H9 (cell line): ENCODE results near the gene RPS28. TPM values are rescaled to one million over a fixed set of nuclear protein-coding genes. Genes with fewer than 3 reads are reported as not detected.

ENCODE experiments used
- DNase-seq: peaks from one replicate; pipeline ENCODE4 v3.0.0-alpha.2; 2017
- H2AFZ ChIP-seq: one replicate; pipeline ENCODE4 v1.6.1; 2013; ENCODE audit warnings: mild to moderate bottlenecking, low read length, control low read depth, moderate library complexity
- H2AK5ac ChIP-seq: 2 replicates; pipeline ENCODE4 v1.6.1; 2013; ENCODE audit warnings: low read length, control low read depth, mixed read lengths; ENCODE audit not compliant: insufficient read length
- H2BK120ac ChIP-seq: one replicate; pipeline ENCODE4 v1.6.1; 2013; ENCODE audit warnings: low read depth, mild to moderate bottlenecking, low read length, control low read depth, inconsistent platforms; ENCODE audit not compliant: poor library complexity, severe bottlenecking
- H2BK12ac ChIP-seq: 2 replicates; pipeline ENCODE4 v1.6.1; 2013; ENCODE audit warnings: low read length, control low read depth, mixed read lengths, low read depth; ENCODE audit not compliant: insufficient read length
- H2BK15ac ChIP-seq: 2 replicates; pipeline ENCODE4 v1.6.1; 2013; ENCODE audit warnings: low read depth, low read length, control low read depth
- H2BK20ac ChIP-seq: one replicate; pipeline ENCODE4 v1.6.1; 2013; ENCODE audit warnings: low read depth, mild to moderate bottlenecking, low read length, control low read depth, inconsistent platforms; ENCODE audit not compliant: poor library complexity, severe bottlenecking
- H2BK5ac ChIP-seq: 2 replicates; pipeline ENCODE4 v1.6.1; 2013; ENCODE audit warnings: low read length, control low read depth, mixed read lengths; ENCODE audit not compliant: insufficient read length
- H3K14ac ChIP-seq: 2 replicates; pipeline ENCODE4 v1.6.1; 2013; ENCODE audit warnings: low read length, control low read depth; ENCODE audit not compliant: insufficient read depth
- H3K18ac ChIP-seq: 2 replicates; pipeline ENCODE4 v1.6.1; 2013; ENCODE audit warnings: low read depth, mild to moderate bottlenecking, mixed read lengths, low read length, control low read depth; ENCODE audit not compliant: insufficient read length
- H3K23ac ChIP-seq: 2 replicates; pipeline ENCODE4 v1.6.1; 2013; ENCODE audit warnings: low read length, control low read depth, mixed read lengths, low read depth; ENCODE audit not compliant: insufficient read length
- H3K23me2 ChIP-seq: 2 replicates; pipeline ENCODE4 v1.6.1; 2013; ENCODE audit warnings: low read depth, mild to moderate bottlenecking, mixed read lengths, low read length, control low read depth; ENCODE audit not compliant: insufficient read length, poor library complexity, severe bottlenecking
- H3K27ac ChIP-seq: 2 replicates; pipeline ENCODE4 v1.5.1; 2013; ENCODE audit warnings: low read length, control low read depth, mixed read lengths, low read depth; ENCODE audit not compliant: insufficient read length
- H3K27me3 ChIP-seq: 2 replicates; pipeline ENCODE4 v1.6.1; 2013; ENCODE audit warnings: low read length, control low read depth, inconsistent platforms; ENCODE audit not compliant: insufficient read depth
- H3K4ac ChIP-seq: 2 replicates; pipeline ENCODE4 v1.6.1; 2013; ENCODE audit warnings: low read depth, mild to moderate bottlenecking, control low read depth, inconsistent platforms, low read length, moderate library complexity
- H3K4me1 ChIP-seq: 2 replicates; pipeline ENCODE4 v1.6.1; 2013; ENCODE audit warnings: low read length, control low read depth, inconsistent platforms; ENCODE audit not compliant: insufficient read depth
- H3K4me2 ChIP-seq: 2 replicates; pipeline ENCODE4 v1.6.1; 2013; ENCODE audit warnings: low read length, control low read depth, mixed read lengths; ENCODE audit not compliant: insufficient read length, insufficient read depth
- H3K56ac ChIP-seq: 2 replicates; pipeline ENCODE4 v1.6.1; 2013; ENCODE audit warnings: low read depth, mild to moderate bottlenecking, mixed read lengths, low read length, control low read depth; ENCODE audit not compliant: insufficient read length
- H3K79me1 ChIP-seq: 2 replicates; pipeline ENCODE4 v1.6.1; 2013; ENCODE audit warnings: low read depth, mild to moderate bottlenecking, moderate library complexity, low read length, control low read depth, inconsistent platforms; ENCODE audit not compliant: insufficient read depth, poor library complexity, severe bottlenecking
- H3K79me2 ChIP-seq: 2 replicates; pipeline ENCODE4 v1.6.1; 2013; ENCODE audit warnings: low read length, control low read depth, inconsistent platforms; ENCODE audit not compliant: insufficient read depth
- H3K9ac ChIP-seq: 2 replicates; pipeline ENCODE4 v1.6.1; 2013; ENCODE audit warnings: low read length, control low read depth, mixed read lengths; ENCODE audit not compliant: insufficient read length; ENCODE audit errors: extremely low read depth
- H3K9me3 ChIP-seq: one replicate; pipeline ENCODE4 v1.6.1; 2013; ENCODE audit warnings: low read depth, low read length, inconsistent platforms; ENCODE audit not compliant: control insufficient read depth
- H3T11ph ChIP-seq: one replicate; pipeline ENCODE4 v1.6.1; 2013; ENCODE audit warnings: mild to moderate bottlenecking, low read length, control low read depth, inconsistent platforms
- H4K20me1 ChIP-seq: one replicate; pipeline ENCODE4 v1.6.1; 2013; ENCODE audit not compliant: control insufficient read depth, insufficient read length, insufficient read depth
- H4K5ac ChIP-seq: 2 replicates; pipeline ENCODE4 v1.6.1; 2013; ENCODE audit warnings: low read depth, mild to moderate bottlenecking, mixed read lengths, low read length, control low read depth; ENCODE audit not compliant: insufficient read length
- H4K8ac ChIP-seq: replicated peaks from 2 replicates; pipeline ENCODE4 v1.6.1; 2013; ENCODE audit warnings: low read length, control low read depth, mixed read lengths, low read depth; ENCODE audit not compliant: insufficient read length
- H4K91ac ChIP-seq: 2 replicates; pipeline ENCODE4 v1.6.1; 2013; ENCODE audit warnings: low read depth, mild to moderate bottlenecking, moderate library complexity, mixed read lengths, low read length, control low read depth; ENCODE audit not compliant: insufficient read length
- H3K27ac Mint-ChIP-seq, 3 experiments: 2 replicates in 2 of 3; 3 replicates in 1 of 3; pipeline ENCODE4 v1.8.0; 2020 to 2021; ENCODE audit warnings: mixed read lengths in 3 of 3, mild to moderate bottlenecking in 1 of 3, moderate library complexity in 1 of 3
- H3K27me3 Mint-ChIP-seq: 2 replicates; pipeline ENCODE4 v1.8.0; 2021; ENCODE audit warnings: low read depth, mild to moderate bottlenecking, moderate library complexity, mixed read lengths
- H3K36me3 Mint-ChIP-seq, 3 experiments: 2 replicates in 2 of 3; 3 replicates in 1 of 3; pipeline ENCODE4 v1.8.0; 2020 to 2021; ENCODE audit warnings: low read depth in 3 of 3, mixed read lengths in 3 of 3; ENCODE audit not compliant: insufficient read depth in 1 of 3
- H3K4me1 Mint-ChIP-seq, 2 experiments: 2 replicates each; pipeline ENCODE4 v1.8.0; 2020; ENCODE audit warnings: mixed read lengths in 2 of 2
- H3K4me3 Mint-ChIP-seq, 2 experiments: 2 replicates in 1 of 2; 3 replicates in 1 of 2; pipeline ENCODE4 v1.8.0; 2020 to 2021; ENCODE audit warnings: mild to moderate bottlenecking in 2 of 2, mixed read lengths in 2 of 2, moderate library complexity in 1 of 2
- H3K9me3 Mint-ChIP-seq, 2 experiments: 2 replicates in 1 of 2; 3 replicates in 1 of 2; pipeline ENCODE4 v1.8.0; 2020; ENCODE audit warnings: mild to moderate bottlenecking in 2 of 2, mixed read lengths in 2 of 2, moderate library complexity in 1 of 2
- CTCF ChIP-seq: fragments of 200-600 bp; sonication (generic); conservative IDR thresholded peaks from 3 replicates; pipeline ENCODE4 v1.8.0; 2021; ENCODE audit warnings: antibody characterized with exemption, mild to moderate bottlenecking
- WGBS: extraction: QIAGEN DNeasy Blood & Tissue Kit; methylation state at CpG from one replicate; pipeline ENCODE4 v1.1.7; 2013; ENCODE audit warnings: missing lambda C conversion rate, low lambda C conversion rate, mixed read lengths; ENCODE audit not compliant: insufficient read length; ENCODE audit errors: extremely low coverage; 5-methylcytosine and 5-hydroxymethylcytosine counted together
- total RNA-seq: library from RNA; stranded (reverse); gene quantifications from 2 replicates; pipeline ENCODE4 v1.2.1, GENCODE V29; 2021

The RPS28 gene
- total RNA-seq, 1 experiment from 2014 or later, result 1,885 TPM

GRCh38 chr19:8302734-8303133 lies 18.6 kb upstream of the RPS28 start:
- Histone ChIP-seq H4K5ac (no peak overlapping the region), H2AK5ac (no peak overlapping the region), H4K8ac (no peak overlapping the region), H3K4ac (no peak overlapping the region), H3K4me2 (no peak overlapping the region), H2BK20ac (no peak overlapping the region), H3K23me2 (peaks cover 5% of the 10 kb centered on the region), H3K14ac (no peak overlapping the region), H2BK120ac (no peak overlapping the region), H3K79me2 (no peaks in the 10 kb centered on the region; the same call in 1 of the 2 replicates), H2BK15ac (no peak overlapping the region), H3K56ac (no peak overlapping the region), H3K4me1 (no peaks in the 10 kb centered on the region), H3K23ac (no peak overlapping the region), H3T11ph (no peak overlapping the region), H3K9ac (no peak overlapping the region), H3K9me3 (no peaks in the 10 kb centered on the region), H3K18ac (no peak overlapping the region), H3K27me3 (no peaks in the 10 kb centered on the region), H3K79me1 (no peaks in the 10 kb centered on the region), H2BK12ac (no peak overlapping the region), H4K20me1 (no peaks in the 10 kb centered on the region), H3K27ac (no peak overlapping the region), H2BK5ac (no peak overlapping the region), H4K91ac (no peak overlapping the region), H2AFZ (no peak overlapping the region)
- peaks cover 19 to 24% of the 10 kb centered on the region in 2 experiments for H3K4me1 Mint-ChIP-seq
- no peaks in the 10 kb centered on the region for H3K9me3 Mint-ChIP-seq
- TF ChIP-seq CTCF, result no peak
- DNase-seq, result no peak
- peaks cover 11 to 26% (median 21%) of the 10 kb centered on the region in 3 experiments for H3K36me3 Mint-ChIP-seq
- no peak overlapping the region for H3K4me3 Mint-ChIP-seq
- H3K27me3 Mint-ChIP-seq, result no peaks in the 10 kb centered on the region
- WGBS, result no CpG with 5 or more reads among the region's 7 CpGs
- H3K27ac Mint-ChIP-seq, result no peak overlapping the region
